Measurements from ENCODE around the gene GBP6.
"Not testable (repeated sequence)": the region's sequence is repeated elsewhere in the genome, so short reads cannot be mapped to it uniquely, and the experiment has no call there.

Gene GBP6

DNA sequence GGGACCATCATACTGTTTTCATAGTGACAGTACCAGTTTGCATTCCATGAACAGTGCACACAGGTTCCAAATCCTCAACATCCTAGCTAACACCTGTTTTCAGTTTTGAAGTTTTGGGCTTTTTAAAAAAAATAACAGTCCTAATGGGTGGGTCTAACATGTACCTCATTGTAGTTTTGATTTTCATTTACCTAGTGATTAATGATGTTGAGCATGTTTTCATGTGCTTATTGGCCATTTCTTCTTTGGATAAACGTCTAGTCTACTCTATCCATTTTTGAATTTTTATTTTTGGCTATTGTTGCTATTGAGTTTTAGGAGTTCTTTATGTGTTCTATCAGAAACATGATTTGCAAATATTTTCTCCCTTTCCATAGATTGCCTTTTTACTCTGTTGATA lies 3.4 kb downstream of the GBP6 start:
- Histone ChIP-seq H3K4me3 (ENCODE audit: low read depth in 1 of 5, low read length in 5 of 5) (no peak overlapping the region), H3K27ac (ENCODE audit: low read depth, low read length) (no peak overlapping the region)

DNA sequence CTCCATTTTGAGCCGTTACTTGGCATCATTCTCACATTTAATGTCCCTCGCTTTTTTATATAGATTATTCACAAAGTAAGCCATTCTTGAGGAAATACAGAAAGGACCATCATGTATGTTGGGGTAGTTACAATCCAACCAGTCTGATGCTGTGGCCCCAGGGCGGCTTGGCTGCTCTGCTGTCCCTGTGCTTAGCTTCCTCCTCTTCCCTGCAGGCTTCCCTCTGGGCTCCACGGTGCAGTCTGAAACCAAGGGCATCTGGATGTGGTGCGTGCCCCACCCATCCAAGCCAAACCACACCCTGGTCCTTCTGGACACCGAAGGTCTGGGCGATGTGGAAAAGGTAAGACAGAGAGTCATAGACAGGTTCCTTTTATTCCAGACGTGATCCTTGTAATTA lies 5.5 kb downstream of the GBP6 start:
- Histone ChIP-seq H3K9me3 (ENCODE audit: control insufficient read depth in 5 of 5, low read length in 5 of 5) (no peaks in the 10 kb centered on the region), H3K4me1 (ENCODE audit: control insufficient read depth in 5 of 5, insufficient read depth in 5 of 5, low read length in 5 of 5) (no peaks in the 10 kb centered on the region), H3K27ac (ENCODE audit: low read depth, low read length) (no peak overlapping the region), H3K9ac (ENCODE audit: low read length in 5 of 5) (no peak overlapping the region), H3K4me3 (ENCODE audit: low read depth in 1 of 5, low read length in 5 of 5) (no peak overlapping the region), H3K27me3 (ENCODE audit: control insufficient read depth in 5 of 5, insufficient read depth in 4 of 5, low read length in 5 of 5) (no peaks in the 10 kb centered on the region), H3K36me3 (ENCODE audit: control insufficient read depth in 5 of 5, insufficient read depth in 5 of 5, low read length in 5 of 5) (no peaks in the 10 kb centered on the region)

More for the DNA sequence above, 3.4 kb downstream of the GBP6 start:
- Histone ChIP-seq H3K9ac (ENCODE audit: low read length in 5 of 5) (no peak overlapping the region), H3K4me1 (ENCODE audit: control insufficient read depth in 5 of 5, insufficient read depth in 5 of 5, low read length in 5 of 5) (peaks cover 0 to 10% (median 0%) of the 10 kb centered on the region in 5 donors), H3K9me3 (ENCODE audit: control insufficient read depth in 5 of 5, low read length in 5 of 5) (no peaks in the 10 kb centered on the region), H3K36me3 (ENCODE audit: control insufficient read depth in 5 of 5, insufficient read depth in 5 of 5, low read length in 5 of 5) (no peaks in the 10 kb centered on the region), H3K27me3 (ENCODE audit: control insufficient read depth in 5 of 5, insufficient read depth in 4 of 5, low read length in 5 of 5) (no peaks in the 10 kb centered on the region)

DNA sequence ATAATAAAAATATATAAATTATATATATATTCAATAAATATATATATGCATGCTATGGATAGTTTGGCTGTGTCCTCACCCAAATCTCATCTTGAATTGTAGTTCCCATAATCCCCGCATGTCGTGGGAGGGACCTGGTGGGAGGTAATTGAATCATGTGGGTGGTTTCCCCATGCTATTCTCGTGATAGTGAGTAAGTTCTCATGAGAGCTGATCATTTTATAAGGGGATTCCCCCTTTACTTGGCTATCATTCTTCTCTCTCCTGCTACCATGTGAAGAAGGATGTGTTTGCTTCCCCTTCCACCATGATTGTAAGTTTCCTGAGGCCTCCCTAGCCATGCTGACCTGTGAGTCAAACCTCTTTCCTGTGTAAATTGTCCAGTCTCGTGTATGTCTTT lies 10.0 kb downstream of the GBP6 start:
- H3K4me3 ChIP-seq (ENCODE audit: low read depth in 1 of 5, low read length in 5 of 5); H3K4me1 ChIP-seq (ENCODE audit: control insufficient read depth in 5 of 5, insufficient read depth in 5 of 5, low read length in 5 of 5); H3K36me3 ChIP-seq (ENCODE audit: control insufficient read depth in 5 of 5, insufficient read depth in 5 of 5, low read length in 5 of 5); H3K27ac ChIP-seq (ENCODE audit: low read depth, low read length); H3K9me3 ChIP-seq (ENCODE audit: control insufficient read depth in 5 of 5, low read length in 5 of 5); H3K9ac ChIP-seq (ENCODE audit: low read length in 5 of 5); H3K27me3 ChIP-seq (ENCODE audit: control insufficient read depth in 5 of 5, insufficient read depth in 4 of 5, low read length in 5 of 5): not testable (repeated sequence)

DNA sequence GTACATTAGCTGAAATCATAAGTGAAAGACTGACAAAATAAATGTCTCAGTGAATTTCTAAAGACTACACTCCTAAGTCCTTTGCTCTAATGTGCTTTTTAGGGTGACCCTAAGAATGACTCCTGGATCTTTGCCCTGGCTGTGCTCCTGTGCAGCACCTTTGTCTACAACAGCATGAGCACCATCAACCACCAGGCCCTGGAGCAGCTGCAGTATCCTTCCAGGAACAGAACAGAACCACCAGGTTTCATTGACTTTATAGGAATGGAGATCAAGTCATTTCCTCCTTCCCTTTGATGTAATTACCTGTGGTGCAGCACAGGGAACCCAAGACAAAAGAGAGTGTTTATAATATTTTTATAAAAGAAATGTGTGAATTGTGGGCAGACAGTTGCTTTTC lies 14.1 kb downstream of the GBP6 start:
- Histone ChIP-seq H3K4me3 (ENCODE audit: low read depth in 1 of 5, low read length in 5 of 5) (no peak overlapping the region), H3K4me1 (ENCODE audit: control insufficient read depth in 5 of 5, insufficient read depth in 5 of 5, low read length in 5 of 5) (no peaks in the 10 kb centered on the region), H3K36me3 (ENCODE audit: control insufficient read depth in 5 of 5, insufficient read depth in 5 of 5, low read length in 5 of 5) (no peaks in the 10 kb centered on the region), H3K9ac (ENCODE audit: low read length in 5 of 5) (no peak overlapping the region), H3K27ac (ENCODE audit: low read depth, low read length) (no peak overlapping the region), H3K9me3 (ENCODE audit: control insufficient read depth in 5 of 5, low read length in 5 of 5) (no peaks in the 10 kb centered on the region), H3K27me3 (ENCODE audit: control insufficient read depth in 5 of 5, insufficient read depth in 4 of 5, low read length in 5 of 5) (no peaks in the 10 kb centered on the region)

DNA sequence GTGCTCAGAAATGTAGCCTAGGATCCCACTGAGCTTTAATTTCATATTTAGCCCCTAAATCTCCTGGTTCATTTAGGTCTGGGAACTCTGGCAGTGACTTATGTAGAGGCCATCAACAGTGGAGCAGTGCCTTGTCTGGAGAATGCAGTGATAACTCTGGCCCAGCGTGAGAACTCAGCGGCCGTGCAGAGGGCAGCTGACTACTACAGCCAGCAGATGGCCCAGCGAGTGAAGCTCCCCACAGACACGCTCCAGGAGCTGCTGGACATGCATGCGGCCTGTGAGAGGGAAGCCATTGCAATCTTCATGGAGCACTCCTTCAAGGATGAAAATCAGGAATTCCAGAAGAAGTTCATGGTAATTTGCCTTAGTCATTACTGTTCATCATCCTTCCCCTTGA lies 17.8 kb downstream of the GBP6 start:
- Histone ChIP-seq H3K9me3 (ENCODE audit: control insufficient read depth in 5 of 5, low read length in 5 of 5) (no peaks in the 10 kb centered on the region), H3K4me1 (ENCODE audit: control insufficient read depth in 5 of 5, insufficient read depth in 5 of 5, low read length in 5 of 5) (no peaks in the 10 kb centered on the region)

DNA sequence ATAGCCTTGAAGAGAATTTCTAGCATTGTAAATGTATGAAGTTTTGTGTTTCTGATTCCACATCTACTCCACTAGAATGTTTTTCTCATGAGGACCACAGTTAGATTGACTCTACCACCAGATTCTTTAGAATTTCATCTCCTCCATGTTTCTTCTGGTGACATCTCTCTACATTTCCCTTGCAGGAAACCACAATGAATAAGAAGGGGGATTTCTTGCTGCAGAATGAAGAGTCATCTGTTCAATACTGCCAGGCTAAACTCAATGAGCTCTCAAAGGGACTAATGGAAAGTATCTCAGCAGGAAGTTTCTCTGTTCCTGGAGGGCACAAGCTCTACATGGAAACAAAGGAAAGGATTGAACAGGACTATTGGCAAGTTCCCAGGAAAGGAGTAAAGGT lies 18.6 kb downstream of the GBP6 start:
- no peak overlapping the region for H3K27ac ChIP-seq (ENCODE audit: low read depth, low read length)
- H3K9me3 ChIP-seq (ENCODE audit: control insufficient read depth in 5 of 5, low read length in 5 of 5) = no peaks in the 10 kb centered on the region
- no peaks in the 10 kb centered on the region for H3K27me3 ChIP-seq (ENCODE audit: control insufficient read depth in 5 of 5, insufficient read depth in 4 of 5, low read length in 5 of 5)
- no peaks in the 10 kb centered on the region for H3K4me1 ChIP-seq (ENCODE audit: control insufficient read depth in 5 of 5, insufficient read depth in 5 of 5, low read length in 5 of 5)
- H3K4me3 ChIP-seq (ENCODE audit: low read depth in 1 of 5, low read length in 5 of 5) = no peak overlapping the region
- H3K36me3 ChIP-seq (ENCODE audit: control insufficient read depth in 5 of 5, insufficient read depth in 5 of 5, low read length in 5 of 5) = no peaks in the 10 kb centered on the region
- H3K9ac ChIP-seq (ENCODE audit: low read length in 5 of 5) = no peak overlapping the region

More for the DNA sequence above, 17.8 kb downstream of the GBP6 start:
- H3K27ac ChIP-seq (ENCODE audit: low read depth, low read length) = no peak overlapping the region
- no peaks in the 10 kb centered on the region for H3K27me3 ChIP-seq (ENCODE audit: control insufficient read depth in 5 of 5, insufficient read depth in 4 of 5, low read length in 5 of 5)
- no peaks in the 10 kb centered on the region for H3K36me3 ChIP-seq (ENCODE audit: control insufficient read depth in 5 of 5, insufficient read depth in 5 of 5, low read length in 5 of 5)
- H3K4me3 ChIP-seq (ENCODE audit: low read depth in 1 of 5, low read length in 5 of 5) = no peak overlapping the region
- no peak overlapping the region for H3K9ac ChIP-seq (ENCODE audit: low read length in 5 of 5)

DNA sequence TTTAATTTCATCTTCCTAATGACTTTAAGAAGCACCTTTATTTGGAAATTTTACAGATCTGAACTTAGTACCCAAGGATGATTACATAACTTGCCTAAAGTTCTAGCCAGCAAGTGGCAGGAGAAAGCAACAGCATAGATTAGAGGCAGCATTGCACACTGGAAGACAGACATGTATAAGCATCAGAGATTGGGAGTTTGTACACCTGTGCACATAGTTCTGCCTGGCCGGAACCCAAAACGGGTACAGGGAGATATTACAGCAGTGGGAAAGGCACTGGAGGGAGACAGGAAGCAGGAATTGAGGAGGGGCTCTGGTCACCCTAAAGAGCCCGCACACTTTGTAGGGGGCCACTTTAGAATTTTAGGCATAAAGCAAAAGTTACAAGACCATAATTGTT lies 19.3 kb downstream of the GBP6 start:
- Histone ChIP-seq H3K4me1 (ENCODE audit: control insufficient read depth in 5 of 5, insufficient read depth in 5 of 5, low read length in 5 of 5) (no peaks in the 10 kb centered on the region), H3K9ac (ENCODE audit: low read length in 5 of 5) (no peak overlapping the region), H3K27me3 (ENCODE audit: control insufficient read depth in 5 of 5, insufficient read depth in 4 of 5, low read length in 5 of 5) (no peaks in the 10 kb centered on the region), H3K9me3 (ENCODE audit: control insufficient read depth in 5 of 5, low read length in 5 of 5) (no peaks in the 10 kb centered on the region), H3K36me3 (ENCODE audit: control insufficient read depth in 5 of 5, insufficient read depth in 5 of 5, low read length in 5 of 5) (no peaks in the 10 kb centered on the region), H3K4me3 (ENCODE audit: low read depth in 1 of 5, low read length in 5 of 5) (no peak overlapping the region), H3K27ac (ENCODE audit: low read depth, low read length) (no peak overlapping the region)

DNA sequence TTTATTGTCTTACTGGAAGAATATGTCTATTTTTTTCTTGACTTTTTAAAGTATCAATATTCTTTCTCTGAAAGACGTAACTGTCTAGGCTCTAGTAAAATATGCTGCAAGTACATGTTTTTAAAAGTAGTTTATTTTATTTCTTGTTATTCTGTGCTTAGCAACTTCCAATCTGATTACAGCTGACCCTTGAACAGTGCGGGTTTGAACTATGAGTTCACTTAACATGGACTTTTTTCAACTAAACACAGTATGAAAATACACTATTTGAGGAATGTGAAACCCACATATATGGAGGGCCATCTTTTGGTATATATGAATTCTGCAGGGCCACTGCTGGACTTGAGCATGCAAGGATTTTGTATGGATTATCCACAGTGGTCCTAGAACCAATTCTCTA lies 26.8 kb downstream of the GBP6 start:
- Histone ChIP-seq H3K27ac (ENCODE audit: low read depth, low read length) (no peak overlapping the region), H3K36me3 (ENCODE audit: control insufficient read depth in 5 of 5, insufficient read depth in 5 of 5, low read length in 5 of 5) (no peaks in the 10 kb centered on the region), H3K4me1 (ENCODE audit: control insufficient read depth in 5 of 5, insufficient read depth in 5 of 5, low read length in 5 of 5) (no peaks in the 10 kb centered on the region), H3K9me3 (ENCODE audit: control insufficient read depth in 5 of 5, low read length in 5 of 5) (peaks cover 0 to 7% (median 3%) of the 10 kb centered on the region in 5 donors), H3K4me3 (ENCODE audit: low read depth in 1 of 5, low read length in 5 of 5) (no peak overlapping the region), H3K27me3 (ENCODE audit: control insufficient read depth in 5 of 5, insufficient read depth in 4 of 5, low read length in 5 of 5) (no peaks in the 10 kb centered on the region), H3K9ac (ENCODE audit: low read length in 5 of 5) (no peak overlapping the region)

DNA sequence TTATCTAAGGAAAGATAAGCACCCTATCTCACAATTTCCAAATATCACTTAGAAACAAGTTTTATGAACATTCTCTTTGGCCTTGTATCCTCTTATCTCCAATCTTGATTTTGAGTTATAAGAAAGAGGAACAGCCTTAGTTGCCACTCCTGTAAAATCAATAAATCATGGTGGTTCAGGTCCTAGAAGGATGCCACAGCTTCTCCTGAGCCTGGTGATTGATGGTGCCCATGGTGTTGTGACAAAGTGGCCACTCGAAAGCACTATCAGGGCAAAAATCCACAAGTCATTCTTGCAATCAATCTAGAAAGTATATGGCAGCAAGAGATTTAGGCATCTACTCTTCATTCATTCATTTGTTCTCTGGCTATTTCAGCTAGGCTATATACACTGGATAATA lies 27.8 kb downstream of the GBP6 start:
- Histone ChIP-seq H3K9ac (ENCODE audit: low read length in 5 of 5) (no peak overlapping the region), H3K4me3 (ENCODE audit: low read depth in 1 of 5, low read length in 5 of 5) (no peak overlapping the region), H3K4me1 (ENCODE audit: control insufficient read depth in 5 of 5, insufficient read depth in 5 of 5, low read length in 5 of 5) (no peaks in the 10 kb centered on the region), H3K36me3 (ENCODE audit: control insufficient read depth in 5 of 5, insufficient read depth in 5 of 5, low read length in 5 of 5) (no peaks in the 10 kb centered on the region), H3K9me3 (ENCODE audit: control insufficient read depth in 5 of 5, low read length in 5 of 5) (peaks cover 0 to 8% (median 3%) of the 10 kb centered on the region in 5 donors), H3K27me3 (ENCODE audit: control insufficient read depth in 5 of 5, insufficient read depth in 4 of 5, low read length in 5 of 5) (no peaks in the 10 kb centered on the region), H3K27ac (ENCODE audit: low read depth, low read length) (no peak overlapping the region)

DNA sequence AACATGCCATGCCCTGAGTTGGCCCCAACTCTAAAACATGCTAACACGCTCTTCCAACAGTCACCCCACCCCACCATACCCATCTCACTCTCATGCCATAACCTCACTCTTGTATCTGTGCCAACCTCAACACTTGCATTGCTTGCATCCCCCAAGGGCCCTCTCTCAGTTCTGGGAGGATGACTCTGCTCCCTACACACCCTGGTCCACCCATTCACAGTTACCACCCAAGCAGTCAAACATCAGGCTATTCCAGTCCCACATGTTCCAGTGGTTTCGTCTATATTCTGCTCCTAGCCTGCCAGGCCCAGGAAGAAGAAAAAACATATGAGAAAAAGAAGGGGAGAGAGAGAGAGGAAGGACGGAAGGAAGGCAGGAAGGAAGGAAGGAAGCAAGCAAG lies 31.0 kb downstream of the GBP6 start:
- Histone ChIP-seq H3K9me3 (ENCODE audit: control insufficient read depth in 5 of 5, low read length in 5 of 5) (peaks cover 0 to 12% (median 6%) of the 10 kb centered on the region in 5 donors), H3K9ac (ENCODE audit: low read length in 5 of 5) (no peak overlapping the region), H3K36me3 (ENCODE audit: control insufficient read depth in 5 of 5, insufficient read depth in 5 of 5, low read length in 5 of 5) (no peaks in the 10 kb centered on the region), H3K27ac (ENCODE audit: low read depth, low read length) (no peak overlapping the region), H3K27me3 (ENCODE audit: control insufficient read depth in 5 of 5, insufficient read depth in 4 of 5, low read length in 5 of 5) (no peaks in the 10 kb centered on the region), H3K4me1 (ENCODE audit: control insufficient read depth in 5 of 5, insufficient read depth in 5 of 5, low read length in 5 of 5) (no peaks in the 10 kb centered on the region), H3K4me3 (ENCODE audit: low read depth in 1 of 5, low read length in 5 of 5) (no peak overlapping the region)

DNA sequence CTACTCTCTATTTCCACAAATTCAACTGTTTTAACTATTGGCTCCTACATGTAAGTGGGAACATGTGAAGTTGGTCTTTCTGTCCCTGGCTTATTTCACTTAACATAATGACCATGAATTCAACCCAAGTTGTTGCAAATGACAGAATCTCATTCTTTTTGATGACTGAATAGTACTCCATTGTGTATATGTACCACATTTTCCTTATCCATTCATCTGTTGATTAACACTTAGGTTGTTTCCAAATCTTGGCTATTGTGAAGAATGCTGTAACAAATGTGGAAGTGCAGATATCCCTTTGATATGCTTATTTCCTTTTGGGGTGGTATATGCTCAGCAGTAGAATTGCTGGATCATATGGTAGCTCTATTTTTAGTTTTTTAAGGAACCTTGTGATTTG lies 33.0 kb downstream of the GBP6 start:
- Histone ChIP-seq H3K36me3 (ENCODE audit: control insufficient read depth in 5 of 5, insufficient read depth in 5 of 5, low read length in 5 of 5) (no peaks in the 10 kb centered on the region), H3K27me3 (ENCODE audit: control insufficient read depth in 5 of 5, insufficient read depth in 4 of 5, low read length in 5 of 5) (no peaks in the 10 kb centered on the region), H3K4me3 (ENCODE audit: low read depth in 1 of 5, low read length in 5 of 5) (no peak overlapping the region), H3K27ac (ENCODE audit: low read depth, low read length) (no peak overlapping the region), H3K9me3 (ENCODE audit: control insufficient read depth in 5 of 5, low read length in 5 of 5) (peaks cover 0 to 12% (median 6%) of the 10 kb centered on the region in 5 donors), H3K9ac (ENCODE audit: low read length in 5 of 5) (no peak overlapping the region), H3K4me1 (ENCODE audit: control insufficient read depth in 5 of 5, insufficient read depth in 5 of 5, low read length in 5 of 5) (no peaks in the 10 kb centered on the region)
